ENCODE data around the gene FOXP1. TPM values are rescaled to one million over a fixed set of nuclear protein-coding genes. Genes with fewer than 3 reads are reported as not detected.

FOXP1 gene
- total RNA-seq, 1 experiment from 2014 or later: 24.8 TPM

- no peak overlapping the region for H3K4me3 ChIP-seq
- H3K27me3 ChIP-seq: no peaks in the 10 kb centered on the region
- no peak for DNase-seq
- no peaks in the 10 kb centered on the region for H3K9me3 ChIP-seq (replicated peaks)
- H3K36me3 ChIP-seq: no peaks in the 10 kb centered on the region
- H3K27ac ChIP-seq: no peak overlapping the region
- no peaks in the 10 kb centered on the region for H3K4me1 ChIP-seq
Observed at GRCh38 chr3:71215351-71215750, 368.2 kb downstream of the FOXP1 start.

GRCh38 chr3:71214797-71215196 is 368.7 kb downstream of the FOXP1 start:
- H3K27ac ChIP-seq: no peak overlapping the region
- H3K4me1 ChIP-seq: no peaks in the 10 kb centered on the region
- no peaks in the 10 kb centered on the region for H3K27me3 ChIP-seq
- DNase-seq: no peak
- H3K4me3 ChIP-seq: no peak overlapping the region
- no peaks in the 10 kb centered on the region for H3K36me3 ChIP-seq
- H3K9me3 ChIP-seq (replicated peaks): no peaks in the 10 kb centered on the region

GRCh38 chr3:71214016-71214415 is 369.5 kb downstream of the FOXP1 start:
- H3K36me3 ChIP-seq: no peaks in the 10 kb centered on the region

GRCh38 chr3:71211083-71211482 is 372.4 kb downstream of the FOXP1 start:
- peaks cover 15% of the 10 kb centered on the region for H3K4me1 ChIP-seq
- H3K27me3 ChIP-seq: no peaks in the 10 kb centered on the region
- H3K27ac ChIP-seq: no peak overlapping the region
- H3K36me3 ChIP-seq: no peaks in the 10 kb centered on the region
- no peak for DNase-seq
- no peak overlapping the region for H3K4me3 ChIP-seq
- no peaks in the 10 kb centered on the region for H3K9me3 ChIP-seq (replicated peaks)

More at GRCh38 chr3:71214016-71214415, 369.5 kb downstream of the FOXP1 start:
- peaks cover 2% of the 10 kb centered on the region for H3K4me1 ChIP-seq
- no peak overlapping the region for H3K27ac ChIP-seq
- no peak for DNase-seq
- no peaks in the 10 kb centered on the region for H3K9me3 ChIP-seq (replicated peaks)
- H3K4me3 ChIP-seq: no peak overlapping the region
- H3K27me3 ChIP-seq: no peaks in the 10 kb centered on the region

- no peaks in the 10 kb centered on the region for H3K27me3 ChIP-seq
- H3K36me3 ChIP-seq: no peaks in the 10 kb centered on the region
- H3K4me3 ChIP-seq: no peak overlapping the region
- no peak for DNase-seq
- H3K4me1 ChIP-seq: peaks cover 15% of the 10 kb centered on the region
- no peaks in the 10 kb centered on the region for H3K9me3 ChIP-seq (replicated peaks)
- no peak overlapping the region for H3K27ac ChIP-seq
Observed at GRCh38 chr3:71210257-71211007, 373.1 kb downstream of the FOXP1 start.

GRCh38 chr3:71208211-71209095 is 375.1 kb downstream of the FOXP1 start:
- DNase-seq: peak; percentile 38 to 67
- Histone ChIP-seq H3K4me3 (no peak overlapping the region), H3K27me3 (no peaks in the 10 kb centered on the region), H3K4me1 (peaks cover 15% of the 10 kb centered on the region), H3K36me3 (no peaks in the 10 kb centered on the region), H3K9me3 (replicated peaks) (no peaks in the 10 kb centered on the region), H3K27ac (peak overlapping the region; percentile 56)

- no peak for DNase-seq
- no peaks in the 10 kb centered on the region for H3K27me3 ChIP-seq
- H3K4me1 ChIP-seq: peaks cover 15% of the 10 kb centered on the region
- no peak overlapping the region for H3K27ac ChIP-seq
- no peaks in the 10 kb centered on the region for H3K36me3 ChIP-seq
- no peaks in the 10 kb centered on the region for H3K9me3 ChIP-seq (replicated peaks)
- H3K4me3 ChIP-seq: no peak overlapping the region
Observed at GRCh38 chr3:71207632-71208031, 375.9 kb downstream of the FOXP1 start.

DNA sequence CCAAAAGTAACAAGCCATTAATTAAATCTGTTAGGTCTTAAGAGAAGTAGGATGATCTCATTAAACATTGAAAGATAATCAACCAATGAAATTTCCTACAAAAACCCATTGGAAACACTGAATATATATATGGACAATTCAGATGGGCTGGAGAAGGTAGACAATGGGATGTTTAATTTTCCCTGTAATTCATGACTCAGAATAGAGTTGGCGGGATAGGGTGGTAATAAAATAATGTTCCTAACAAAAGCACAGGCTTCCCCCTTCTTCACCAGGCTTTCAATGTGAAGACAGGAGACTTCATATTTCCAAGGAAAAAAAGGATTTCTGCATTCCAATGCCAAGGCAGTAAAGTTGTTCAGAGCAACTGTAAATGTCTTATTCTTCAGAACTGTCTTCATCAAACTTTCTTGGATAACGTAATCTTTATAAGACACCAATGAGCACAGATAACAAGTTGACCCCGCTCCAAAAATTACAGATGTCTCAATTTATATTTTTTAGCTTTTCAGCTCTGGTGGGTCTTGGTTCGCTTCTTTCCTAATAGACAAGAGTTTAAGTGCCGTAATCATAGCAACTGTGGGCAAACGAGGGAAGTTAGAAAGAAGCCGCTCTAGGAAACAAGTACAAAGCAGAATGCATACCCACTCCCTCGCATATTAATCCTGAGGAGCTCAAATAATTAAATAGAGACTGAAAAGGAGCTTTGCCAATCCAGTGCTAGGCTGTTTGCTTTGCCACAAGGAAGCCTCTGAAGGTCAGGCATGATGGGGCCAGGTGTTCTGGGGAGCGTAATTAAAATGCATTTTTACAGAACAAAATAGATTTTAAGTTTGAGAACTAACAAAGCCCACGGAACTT is 377.0 kb downstream of the FOXP1 start:
- H3K9me3 ChIP-seq (replicated peaks): no peaks in the 10 kb centered on the region
- no peak overlapping the region for H3K4me3 ChIP-seq
- H3K4me1 ChIP-seq: peaks cover 15% of the 10 kb centered on the region
- H3K36me3 ChIP-seq: no peaks in the 10 kb centered on the region
- no peaks in the 10 kb centered on the region for H3K27me3 ChIP-seq
- DNase-seq: no peak
- no peak overlapping the region for H3K27ac ChIP-seq

- H3K9me3 ChIP-seq (replicated peaks): no peaks in the 10 kb centered on the region
- no peaks in the 10 kb centered on the region for H3K36me3 ChIP-seq
- H3K4me3 ChIP-seq: no peak overlapping the region
- H3K4me1 ChIP-seq: peaks cover 12% of the 10 kb centered on the region
- no peaks in the 10 kb centered on the region for H3K27me3 ChIP-seq
- no peak for DNase-seq
- no peak overlapping the region for H3K27ac ChIP-seq
Observed at GRCh38 chr3:71203727-71204488, 379.6 kb downstream of the FOXP1 start.

DNA sequence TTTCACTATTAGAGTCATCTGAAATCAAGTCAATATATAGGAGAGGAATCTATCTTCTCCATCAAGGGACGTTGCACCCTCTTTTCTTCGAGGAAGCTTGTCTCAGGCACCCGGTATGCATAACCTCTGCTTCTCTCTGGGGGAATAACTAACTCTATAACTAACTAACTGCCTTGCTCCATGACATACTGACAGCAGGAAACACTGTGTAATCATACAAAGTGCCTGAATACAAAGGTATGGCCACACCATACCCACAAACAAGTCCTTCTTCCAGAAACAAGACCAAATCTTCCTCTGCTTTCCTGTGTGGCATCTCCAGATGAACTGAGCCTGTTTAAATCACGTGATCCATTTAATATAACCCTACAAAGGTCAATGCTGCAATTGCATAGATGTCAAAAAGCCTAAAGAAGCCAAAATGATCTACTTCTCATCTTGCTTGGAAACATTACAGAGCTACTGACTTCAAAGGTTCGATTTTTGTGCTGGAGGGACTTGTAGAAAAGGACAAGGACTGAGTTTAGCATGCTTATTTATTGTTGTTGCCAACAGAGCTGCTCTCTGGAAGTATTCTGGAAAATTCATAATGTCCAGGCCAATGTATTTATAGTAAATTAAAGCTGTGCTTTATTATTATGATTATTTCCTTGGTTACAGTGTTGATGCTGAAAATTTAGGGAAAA is 380.5 kb downstream of the FOXP1 start:
- no peak for DNase-seq
- H3K4me1 ChIP-seq: peaks cover 4% of the 10 kb centered on the region
- H3K27ac ChIP-seq: no peak overlapping the region

GRCh38 chr3:71201939-71202338 is 381.6 kb downstream of the FOXP1 start:
- no peak for DNase-seq
- Histone ChIP-seq H3K4me1 (peaks cover 2% of the 10 kb centered on the region), H3K27ac (no peak overlapping the region)

More for the DNA sequence above, 380.5 kb downstream of the FOXP1 start:
- H3K4me3 ChIP-seq: no peak overlapping the region
- no peaks in the 10 kb centered on the region for H3K9me3 ChIP-seq (replicated peaks)
- no peaks in the 10 kb centered on the region for H3K36me3 ChIP-seq
- no peaks in the 10 kb centered on the region for H3K27me3 ChIP-seq

GRCh38 chr3:71197841-71198565 is 385.5 kb downstream of the FOXP1 start:
- no peaks in the 10 kb centered on the region for H3K9me3 ChIP-seq (replicated peaks)
- H3K4me3 ChIP-seq: peak overlapping the region; percentile 61
- H3K36me3 ChIP-seq: no peaks in the 10 kb centered on the region
- peak; percentile 69 to 78 for DNase-seq
- H3K27ac ChIP-seq: peak overlapping the region; percentile 89
- H3K4me1 ChIP-seq: peaks cover 27% of the 10 kb centered on the region
- no peaks in the 10 kb centered on the region for H3K27me3 ChIP-seq

More at GRCh38 chr3:71201939-71202338, 381.6 kb downstream of the FOXP1 start:
- no peak overlapping the region for H3K4me3 ChIP-seq
- no peaks in the 10 kb centered on the region for H3K9me3 ChIP-seq (replicated peaks)
- H3K36me3 ChIP-seq: no peaks in the 10 kb centered on the region
- no peaks in the 10 kb centered on the region for H3K27me3 ChIP-seq

DNA sequence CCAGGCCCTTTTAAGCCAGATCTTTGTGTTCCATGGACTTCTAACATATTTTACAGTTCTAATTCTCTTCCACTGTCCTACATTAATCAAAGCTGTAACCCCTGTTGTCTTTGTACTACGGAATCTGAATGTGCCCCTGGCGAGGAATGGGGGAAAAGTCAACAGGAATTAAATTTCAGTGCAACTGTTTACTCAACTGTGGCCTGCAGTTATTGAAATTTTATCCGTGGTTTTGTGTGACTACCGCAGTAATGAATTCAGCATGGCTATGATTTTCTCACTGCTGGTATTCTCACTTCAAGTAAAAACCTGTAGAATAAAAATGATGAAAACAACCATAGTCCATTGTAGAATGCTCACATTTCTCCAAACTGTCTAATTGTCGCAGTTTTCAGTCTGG is 388.0 kb downstream of the FOXP1 start:
- peak overlapping the region; percentile 46 for H3K4me3 ChIP-seq
- H3K27me3 ChIP-seq: no peaks in the 10 kb centered on the region
- peaks cover 27% of the 10 kb centered on the region for H3K4me1 ChIP-seq
- DNase-seq: peak; percentile 44 to 75
- H3K9me3 ChIP-seq (replicated peaks): no peaks in the 10 kb centered on the region
- H3K36me3 ChIP-seq: no peaks in the 10 kb centered on the region
- H3K27ac ChIP-seq: peak overlapping the region; percentile 47
